Calu3 (cell line): ENCODE results near the gene MPZL1. TPM values are rescaled to one million over a fixed set of nuclear protein-coding genes. Genes with fewer than 3 reads are reported as not detected.
A peak's percentile ranks its signal among the peaks of the same experiment; 100 is the strongest.

ENCODE experiments used
- BruUV-seq: library from RNA; stranded (reverse); fragments of 400-500 nt; replicated peaks from 2 replicates; lab custom pipeline; 2021; lab: Mats Ljungman, UMichigan
- CTCF ChIA-PET: fragments of 300-600 bp; sonication (Branson Sonifier 250); formaldehyde crosslinking; loops from one replicate; lab custom pipeline; 2022; ENCODE audit warnings: antibody characterized with exemption; lab: Charles Lee
- DNase-seq: peaks from one replicate; pipeline ENCODE4 v3.0.0; 2022
- H3K27ac Mint-ChIP-seq: one replicate; pipeline ENCODE4 v1.8.0; 2022; ENCODE audit warnings: mixed read lengths; ENCODE audit not compliant: unreplicated experiment
- H3K27me3 Mint-ChIP-seq: one replicate; pipeline ENCODE4 v1.8.0; 2022; ENCODE audit warnings: mixed read lengths; ENCODE audit not compliant: unreplicated experiment
- H3K36me3 Mint-ChIP-seq: one replicate; pipeline ENCODE4 v1.8.0; 2022; ENCODE audit warnings: mild to moderate bottlenecking, moderate library complexity, mixed read lengths; ENCODE audit not compliant: insufficient read depth, unreplicated experiment
- H3K4me1 Mint-ChIP-seq: one replicate; pipeline ENCODE4 v1.8.0; 2022; ENCODE audit warnings: mild to moderate bottlenecking, low read depth, mixed read lengths; ENCODE audit not compliant: unreplicated experiment
- H3K4me3 Mint-ChIP-seq: one replicate; pipeline ENCODE4 v1.8.0; 2022; ENCODE audit warnings: mild to moderate bottlenecking, low read depth, moderate library complexity, mixed read lengths; ENCODE audit not compliant: unreplicated experiment
- H3K9me3 Mint-ChIP-seq: one replicate; pipeline ENCODE4 v1.8.0; 2022; ENCODE audit warnings: low read depth, mixed read lengths; ENCODE audit not compliant: unreplicated experiment
- CTCF ChIP-seq: fragments of 200-600 bp; IDR thresholded peaks from one replicate; pipeline ENCODE4 v1.8.0; 2022; ENCODE audit warnings: antibody characterized with exemption; ENCODE audit not compliant: unreplicated experiment
- intact Hi-C: fragments of 100-400 bp; cut with micrococcal nuclease; formaldehyde crosslinking; loops from one replicate; pipeline ENCODE4 v1.10.0; 2022; ENCODE audit not compliant: unreplicated experiment
- total RNA-seq: library from RNA; stranded (reverse); gene quantifications from 2 replicates; pipeline ENCODE4 v1.2.3, GENCODE V29; 2022

Gene MPZL1
- total RNA-seq, 1 experiment from 2014 or later: 139 TPM

- no peaks in the 10 kb centered on the region for H3K27me3 Mint-ChIP-seq
- peak; percentile 46 for TF ChIP-seq CTCF
- H3K36me3 Mint-ChIP-seq: peaks cover 23% of the 10 kb centered on the region
- H3K9me3 Mint-ChIP-seq: no peaks in the 10 kb centered on the region
- peak; percentile 52 for DNase-seq
- H3K4me3 Mint-ChIP-seq: peak overlapping the region; percentile 85
- BruUV-seq: TSS peak; percentile 49
- intact Hi-C loops: loop anchor here (1.0 to 5.0 kb wide), 5 partner anchors 32 to 362 kb away; partner anchors contain the start of genes DCAF6 and MPC2
- H3K27ac Mint-ChIP-seq: peak overlapping the region; percentile 88
- CTCF ChIA-PET: interaction anchor here (0.9 to 1.3 kb wide), 5 partner anchors 36 to 361 kb away, joined by 3 to 8 read pairs (median 3); no protein-coding TSS in a partner anchor
- peaks cover 33% of the 10 kb centered on the region for H3K4me1 Mint-ChIP-seq
Observed at GRCh38 chr1:167720965-167721616, 691 bp upstream of the MPZL1 start.

- Mint-ChIP-seq H3K9me3 (no peaks in the 10 kb centered on the region), H3K27ac (peak overlapping the region; percentile 88), H3K27me3 (no peaks in the 10 kb centered on the region), H3K36me3 (peaks cover 19% of the 10 kb centered on the region), H3K4me1 (peaks cover 33% of the 10 kb centered on the region), H3K4me3 (peak overlapping the region; percentile 85)
- CTCF ChIA-PET: interaction anchor here (1.0 to 1.3 kb wide), 3 partner anchors 78 to 360 kb away, joined by 3 to 8 read pairs (median 5); no protein-coding TSS in a partner anchor
- no TSS peak for BruUV-seq
- intact Hi-C loops: loop anchor here (5.0 kb wide), 2 partner anchors 95 to 215 kb away; partner anchors contain the start of genes DCAF6 and MPC2
- DNase-seq: peak; percentile 59
- TF ChIP-seq CTCF: no peak
Observed at GRCh38 chr1:167722152-167722869, 529 bp downstream of the MPZL1 start.

GRCh38 chr1:167722870-167723251 is 1.1 kb downstream of the MPZL1 start:
- CTCF ChIA-PET: no interaction called here
- peak overlapping the region; percentile 85 for H3K4me3 Mint-ChIP-seq
- peaks cover 33% of the 10 kb centered on the region for H3K4me1 Mint-ChIP-seq
- H3K27me3 Mint-ChIP-seq: no peaks in the 10 kb centered on the region
- TF ChIP-seq CTCF: no peak
- intact Hi-C loops: loop anchor here (5.0 kb wide), 2 partner anchors 94 to 214 kb away; partner anchors contain the start of genes DCAF6 and MPC2
- no peak overlapping the region for H3K27ac Mint-ChIP-seq
- BruUV-seq: no TSS peak
- H3K9me3 Mint-ChIP-seq: no peaks in the 10 kb centered on the region
- no peak for DNase-seq
- H3K36me3 Mint-ChIP-seq: peaks cover 21% of the 10 kb centered on the region

GRCh38 chr1:167723707-167724323 is 2.0 kb downstream of the MPZL1 start:
- peaks cover 33% of the 10 kb centered on the region for H3K4me1 Mint-ChIP-seq
- peak overlapping the region; percentile 85 for H3K4me3 Mint-ChIP-seq
- CTCF ChIA-PET: interaction anchor here (0.6 to 1.2 kb wide), 2 partner anchors 73 to 268 kb away, joined by 3 to 4 read pairs; no protein-coding TSS in a partner anchor
- no peak for DNase-seq
- intact Hi-C loops: loop anchor here (5.0 kb wide), 2 partner anchors 93 to 213 kb away; partner anchors contain the start of genes DCAF6 and MPC2
- no peaks in the 10 kb centered on the region for H3K27me3 Mint-ChIP-seq
- H3K27ac Mint-ChIP-seq: no peak overlapping the region
- H3K36me3 Mint-ChIP-seq: peaks cover 27% of the 10 kb centered on the region
- BruUV-seq: no TSS peak
- no peak for TF ChIP-seq CTCF
- H3K9me3 Mint-ChIP-seq: no peaks in the 10 kb centered on the region
